Prostate gland (tissue), 2 donors: Measurements from ENCODE around the gene SMAD7. TPM values are rescaled to one million over a fixed set of nuclear protein-coding genes. Genes with fewer than 3 reads are reported as not detected.
A peak's percentile ranks its signal among the peaks of the same experiment; 100 is the strongest.

Experiments used
- DNase-seq: peaks from one replicate; pipeline ENCODE4 v3.0.0-alpha.2; 2019; ENCODE audit warnings: low spot score
- H3K27ac ChIP-seq, 2 donors: fragments of 200-600 bp; sonication (generic); 2 replicates each; pipeline ENCODE4 v1.5.1; 2017 to 2019
- H3K27me3 ChIP-seq: fragments of 200-600 bp; sonication (generic); replicated peaks from 2 replicates; pipeline ENCODE4 v1.5.1; 2019; ENCODE audit not compliant: insufficient read depth
- H3K36me3 ChIP-seq, 2 donors: fragments of 200-600 bp; sonication (generic); 1 replicate in 1 of 2; 2 replicates in 1 of 2; pipeline versions ENCODE4 v1.5.1 to v1.8.1; 2017 to 2019
- H3K4me1 ChIP-seq: fragments of 200-600 bp; sonication (generic); replicated peaks from 2 replicates; pipeline ENCODE4 v1.5.1; 2019
- H3K4me3 ChIP-seq, 2 donors: fragments of 200-600 bp; sonication (generic); 2 replicates each; pipeline ENCODE4 v1.5.1; 2017 to 2019
- H3K9me3 ChIP-seq: fragments of 200-600 bp; sonication (generic); 2 replicates; pipeline ENCODE4 v1.5.1; 2017
- POLR2A ChIP-seq: fragments of 450-650 bp; IDR thresholded peaks from one replicate; pipeline ENCODE4 v1.6.1; 2016; ENCODE audit warnings: antibody characterized with exemption, mild to moderate bottlenecking
- POLR2AphosphoS5 ChIP-seq: sonication (generic); formaldehyde crosslinking; IDR thresholded peaks from one replicate; pipeline ENCODE4 v1.6.1; 2017; ENCODE audit warnings: antibody characterized with exemption
- WGBS: methylation state at CpG from one replicate; pipeline ENCODE4 v1.1.5; 2018; 5-methylcytosine and 5-hydroxymethylcytosine counted together
- intact Hi-C: fragments of 100-400 bp; cut with DNase I; formaldehyde crosslinking; loops from one replicate; pipeline ENCODE4 v1.14.2; 2022
- total RNA-seq, 2 donors: library from RNA; depleted of rRNA; stranded (reverse); fragments of >200 nt; gene quantifications; one replicate each; pipeline ENCODE4 v1.1.0, GENCODE V29; 2016
- TF ChIP-seq, protein P1 (sequence below), 4 experiments: fragments of 200-600 bp in 2 of 4; fragments of 450-650 bp in 2 of 4; sonication (generic) in 2 of 4; IDR thresholded peaks; 1 replicate in 3 of 4; 2 replicates in 1 of 4; pipeline ENCODE4 v1.5.1; 2016 to 2019; ENCODE audit warnings: antibody characterized with exemption in 4 of 4, mild to moderate bottlenecking in 2 of 4, moderate library complexity in 2 of 4

Gene SMAD7
- total RNA-seq, 2 donors from 2014 or later = 29.3 to 31.0 TPM

DNA sequence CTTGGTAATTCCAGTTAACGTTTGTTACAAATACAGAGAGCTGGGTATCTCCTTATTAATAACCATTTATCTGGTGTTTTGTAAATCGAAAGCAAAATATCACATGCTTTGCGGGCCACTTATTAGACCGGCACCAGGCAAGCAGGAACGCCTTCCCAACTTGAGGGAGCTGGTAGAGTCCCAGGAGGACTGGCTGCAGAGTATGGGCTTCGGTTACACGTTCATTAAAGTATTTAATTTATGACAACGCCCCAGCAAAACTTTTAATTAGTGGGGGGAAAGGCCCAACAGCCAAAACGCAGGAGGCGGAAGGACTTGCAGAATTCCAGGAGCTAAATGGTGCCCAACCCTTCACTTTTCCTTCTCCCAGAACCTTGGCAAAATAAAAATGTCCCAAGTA is 3.7 kb downstream of the SMAD7 start:
- TF ChIP-seq, protein P1, sequence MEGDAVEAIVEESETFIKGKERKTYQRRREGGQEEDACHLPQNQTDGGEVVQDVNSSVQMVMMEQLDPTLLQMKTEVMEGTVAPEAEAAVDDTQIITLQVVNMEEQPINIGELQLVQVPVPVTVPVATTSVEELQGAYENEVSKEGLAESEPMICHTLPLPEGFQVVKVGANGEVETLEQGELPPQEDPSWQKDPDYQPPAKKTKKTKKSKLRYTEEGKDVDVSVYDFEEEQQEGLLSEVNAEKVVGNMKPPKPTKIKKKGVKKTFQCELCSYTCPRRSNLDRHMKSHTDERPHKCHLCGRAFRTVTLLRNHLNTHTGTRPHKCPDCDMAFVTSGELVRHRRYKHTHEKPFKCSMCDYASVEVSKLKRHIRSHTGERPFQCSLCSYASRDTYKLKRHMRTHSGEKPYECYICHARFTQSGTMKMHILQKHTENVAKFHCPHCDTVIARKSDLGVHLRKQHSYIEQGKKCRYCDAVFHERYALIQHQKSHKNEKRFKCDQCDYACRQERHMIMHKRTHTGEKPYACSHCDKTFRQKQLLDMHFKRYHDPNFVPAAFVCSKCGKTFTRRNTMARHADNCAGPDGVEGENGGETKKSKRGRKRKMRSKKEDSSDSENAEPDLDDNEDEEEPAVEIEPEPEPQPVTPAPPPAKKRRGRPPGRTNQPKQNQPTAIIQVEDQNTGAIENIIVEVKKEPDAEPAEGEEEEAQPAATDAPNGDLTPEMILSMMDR (IDR thresholded peaks at IDR 0.05) = no peak
- TF ChIP-seq POLR2A = no peak
- Histone ChIP-seq H3K4me3 (peak overlapping the region; percentile 70 to 93), H3K27me3 (no peaks in the 10 kb centered on the region), H3K27ac (peak overlapping the region; percentile 91 to 98), H3K36me3 (no peaks in the 10 kb centered on the region), H3K4me1 (peaks cover 32% of the 10 kb centered on the region), H3K9me3 (no peaks in the 10 kb centered on the region)
- 10% methylated on average over 10 of the region's 10 CpGs for WGBS
- no peak for DNase-seq
- intact Hi-C loops = loop anchor here (5.0 kb wide), 2 partner anchors 120 to 165 kb away; no protein-coding TSS in a partner anchor

DNA sequence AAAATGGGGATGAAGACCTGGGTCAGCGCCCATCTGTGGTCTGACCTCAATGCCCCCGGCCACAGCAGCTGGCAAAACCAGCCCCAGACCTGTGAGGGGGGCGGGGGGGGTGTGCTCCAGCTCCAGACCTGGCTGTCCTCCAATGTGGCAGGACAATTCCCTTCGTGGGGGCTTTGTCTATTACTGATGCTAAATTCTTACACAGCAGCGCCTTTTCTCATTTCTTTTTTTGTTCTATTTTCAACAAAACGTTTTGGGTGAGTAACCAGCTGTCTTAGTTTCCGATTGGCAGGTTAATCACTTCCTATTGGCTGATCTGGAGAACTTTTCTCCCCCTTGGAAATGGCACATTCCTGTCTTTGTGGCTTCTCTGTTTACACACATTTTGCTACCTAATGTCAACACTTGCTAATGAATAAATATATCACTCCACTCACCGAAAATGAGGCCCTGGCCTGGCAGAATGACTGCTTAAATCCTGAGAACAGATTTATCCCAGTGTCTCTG is 4.4 kb downstream of the SMAD7 start:
- intact Hi-C loops = loop anchor here (5.0 kb wide), 2 partner anchors 119 to 164 kb away; no protein-coding TSS in a partner anchor
- TF ChIP-seq POLR2A (no peak), POLR2AphosphoS5 (peak; percentile 40)
- H3K27ac ChIP-seq = peak overlapping the region; percentile 91 to 98
- 9% methylated on average over 8 of the region's 8 CpGs for WGBS
- H3K4me3 ChIP-seq = peak overlapping the region in 1 of 2 donors; percentile 93
- peaks cover 37% of the 10 kb centered on the region for H3K4me1 ChIP-seq
- H3K9me3 ChIP-seq = no peaks in the 10 kb centered on the region
- DNase-seq = no peak
- no peaks in the 10 kb centered on the region for H3K36me3 ChIP-seq
- H3K27me3 ChIP-seq = no peaks in the 10 kb centered on the region

DNA sequence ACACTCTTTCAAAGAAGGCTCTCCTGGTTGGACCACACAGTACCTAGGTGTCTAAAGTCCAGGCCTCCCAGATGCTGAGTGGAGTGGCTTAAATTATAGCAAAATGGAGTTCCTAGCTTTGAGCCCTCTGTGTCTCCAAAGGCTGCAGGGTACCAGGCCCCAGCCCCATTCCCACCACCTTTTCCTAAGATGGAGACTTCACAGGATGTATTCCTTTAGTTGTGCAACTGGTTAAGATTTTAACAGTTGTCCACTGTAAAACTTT is 4.9 kb downstream of the SMAD7 start:
- Histone ChIP-seq H3K36me3 (no peaks in the 10 kb centered on the region), H3K9me3 (no peaks in the 10 kb centered on the region), H3K27me3 (no peaks in the 10 kb centered on the region), H3K4me1 (peaks cover 37% of the 10 kb centered on the region), H3K27ac (peak overlapping the region; percentile 91 to 98), H3K4me3 (peak overlapping the region in 1 of 2 donors; percentile 93)
- TF ChIP-seq, protein P1 (IDR thresholded peaks at IDR 0.05) = no peak
- TF ChIP-seq POLR2AphosphoS5 (no peak), POLR2A (no peak)
- intact Hi-C loops = loop anchor here (5.0 kb wide), 2 partner anchors 119 to 164 kb away; no protein-coding TSS in a partner anchor
- DNase-seq = no peak

DNA sequence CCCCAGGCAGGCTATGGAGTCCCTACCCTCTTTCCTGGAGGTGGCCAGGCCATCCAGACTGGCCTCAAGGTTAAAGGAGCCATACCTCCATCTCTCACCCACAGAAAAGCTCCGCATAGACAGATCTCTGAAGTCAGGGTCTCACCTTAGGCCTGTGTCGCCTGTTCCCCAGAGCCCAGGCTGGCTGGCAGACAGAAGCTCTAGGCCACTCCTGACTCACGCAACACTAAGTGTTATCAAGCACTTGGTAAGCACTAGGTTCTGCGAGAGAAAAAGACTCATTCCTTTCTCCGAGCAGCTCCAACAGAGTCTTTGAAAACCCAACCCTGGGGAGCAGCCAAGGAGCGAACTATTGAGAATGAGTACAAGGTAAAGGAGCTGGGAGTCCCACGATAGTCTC is 6.1 kb downstream of the SMAD7 start:
- Histone ChIP-seq H3K4me3 (no peak overlapping the region), H3K4me1 (peaks cover 42% of the 10 kb centered on the region), H3K36me3 (no peaks in the 10 kb centered on the region), H3K9me3 (no peaks in the 10 kb centered on the region), H3K27ac (peak overlapping the region; percentile 91 to 98), H3K27me3 (no peaks in the 10 kb centered on the region)
- TF ChIP-seq POLR2A = no peak
- no peak for TF ChIP-seq POLR2AphosphoS5
- TF ChIP-seq, protein P1 (IDR thresholded peaks at IDR 0.05) = no peak
- no peak for DNase-seq
- intact Hi-C loops = loop anchor here (5.0 kb wide), 3 partner anchors 117 to 267 kb away; no protein-coding TSS in a partner anchor
- 53% methylated on average over 7 of the region's 7 CpGs for WGBS

DNA sequence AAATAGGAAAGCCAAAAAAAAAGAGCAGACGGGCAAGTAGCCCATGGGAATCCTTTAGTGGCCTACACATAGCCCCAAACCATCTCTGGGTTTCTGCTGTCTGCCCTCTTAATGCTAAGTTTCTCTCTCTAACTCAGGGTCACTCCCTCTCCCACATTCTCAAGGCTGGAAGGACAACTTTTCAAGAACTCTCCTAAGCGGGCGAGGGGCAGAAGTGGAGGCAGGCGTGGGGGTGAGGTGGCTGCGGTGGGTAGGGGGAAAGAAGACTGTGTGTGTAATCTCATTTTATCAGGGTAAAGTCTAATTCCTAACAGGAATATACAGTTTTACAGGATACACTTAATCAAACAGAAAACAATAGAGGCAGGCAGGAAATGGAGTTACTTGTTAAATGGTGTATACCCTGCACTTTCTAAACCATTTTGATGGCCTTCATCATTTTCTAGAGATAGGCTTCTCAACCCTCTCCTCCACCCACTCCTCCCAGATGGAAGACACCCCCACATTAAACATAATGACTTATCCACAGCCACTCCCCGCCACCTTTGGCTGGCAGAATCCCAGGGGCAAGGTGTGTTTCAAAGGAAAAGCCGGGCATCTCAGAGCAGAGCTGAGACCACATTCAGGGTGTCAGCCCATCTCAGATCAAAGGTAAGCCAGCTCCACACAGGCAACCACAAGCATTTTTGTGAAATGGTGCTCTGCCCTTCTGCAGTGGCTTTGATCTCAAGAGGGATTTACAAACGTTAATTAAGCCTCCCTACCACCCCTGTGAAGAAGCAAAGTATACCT is 6.8 kb downstream of the SMAD7 start:
- DNase-seq = no peak
- Histone ChIP-seq H3K27ac (peak overlapping the region; percentile 62 to 98), H3K4me3 (no peak overlapping the region), H3K9me3 (no peaks in the 10 kb centered on the region), H3K27me3 (no peaks in the 10 kb centered on the region), H3K4me1 (peaks cover 45% of the 10 kb centered on the region), H3K36me3 (no peaks in the 10 kb centered on the region)
- 54% methylated on average over 8 of the region's 8 CpGs for WGBS
- intact Hi-C loops = loop anchor here (5.0 kb wide), 1 partner anchor 267 kb away; no protein-coding TSS in a partner anchor
- TF ChIP-seq, protein P1 (IDR thresholded peaks at IDR 0.05) = no peak
- no peak for TF ChIP-seq POLR2A
- TF ChIP-seq POLR2AphosphoS5 = no peak
